OCI-M1 (cell line): Measurements from ENCODE around the gene IGF2BP3.

ENCODE experiments used
- DNase-seq: peaks from one replicate; lab custom pipeline; 2025; lab: John Stamatoyannopoulos, UW

IGF2BP3 gene

GRCh38 chr7:23472046-23472445 is 1.8 kb upstream of the IGF2BP3 start:
- peak; percentile 66 for DNase-seq

GRCh38 chr7:23471106-23471859 is 992 bp upstream of the IGF2BP3 start:
- DNase-seq, result peak; percentile 92

GRCh38 chr7:23469961-23470250 is 385 bp downstream of the IGF2BP3 start:
- DNase-seq, result peak; percentile 60

- DNase-seq, result peak; percentile 38
These were observed 936 bp downstream of the IGF2BP3 start for GRCh38 chr7:23469150-23469960.

- DNase-seq, result peak; percentile 32
These were observed 1.7 kb downstream of the IGF2BP3 start for GRCh38 chr7:23468526-23469149.

- DNase-seq, result peak; percentile 41
These were observed 2.3 kb downstream of the IGF2BP3 start for GRCh38 chr7:23467806-23468525.

- DNase-seq, result peak; percentile 38
These were observed 2.9 kb downstream of the IGF2BP3 start for GRCh38 chr7:23467291-23467805.

GRCh38 chr7:23462846-23463245 is 7.4 kb downstream of the IGF2BP3 start:
- DNase-seq, result peak; percentile 51

GRCh38 chr7:23458044-23458443 is 12.2 kb downstream of the IGF2BP3 start:
- no peak for DNase-seq

- DNase-seq, result no peak
These were observed 14.2 kb downstream of the IGF2BP3 start for GRCh38 chr7:23456093-23456492.

- no peak for DNase-seq
These were observed 15.3 kb downstream of the IGF2BP3 start for GRCh38 chr7:23454881-23455526.

- DNase-seq, result no peak
These were observed 19.8 kb downstream of the IGF2BP3 start for GRCh38 chr7:23450518-23450917.

GRCh38 chr7:23449941-23450340 is 20.4 kb downstream of the IGF2BP3 start:
- DNase-seq, result no peak

GRCh38 chr7:23445326-23445725 is 25.0 kb downstream of the IGF2BP3 start:
- DNase-seq, result no peak

- DNase-seq, result no peak
These were observed 26.3 kb downstream of the IGF2BP3 start for GRCh38 chr7:23443974-23444373.

- DNase-seq, result no peak
These were observed 32.1 kb downstream of the IGF2BP3 start for GRCh38 chr7:23438171-23438570.

- no peak for DNase-seq
These were observed 36.0 kb downstream of the IGF2BP3 start for GRCh38 chr7:23434147-23434917.

- DNase-seq, result peak; percentile 62
These were observed 38.5 kb downstream of the IGF2BP3 start for GRCh38 chr7:23431702-23432199.

- no peak for DNase-seq
These were observed 39.4 kb downstream of the IGF2BP3 start for GRCh38 chr7:23430893-23431259.

- peak; percentile 59 for DNase-seq
These were observed 43.4 kb downstream of the IGF2BP3 start for GRCh38 chr7:23426876-23427275.

- peak; percentile 51 for DNase-seq
These were observed 47.4 kb downstream of the IGF2BP3 start for GRCh38 chr7:23422909-23423308.
